H9 (cell line): ENCODE results near the gene EML2. TPM values are rescaled to one million over a fixed set of nuclear protein-coding genes. Genes with fewer than 3 reads are reported as not detected.

ENCODE experiments used
- DNase-seq: peaks from one replicate; pipeline ENCODE4 v3.0.0-alpha.2; 2017
- H2AFZ ChIP-seq: one replicate; pipeline ENCODE4 v1.6.1; 2013; ENCODE audit warnings: mild to moderate bottlenecking, low read length, control low read depth, moderate library complexity
- H2AK5ac ChIP-seq: 2 replicates; pipeline ENCODE4 v1.6.1; 2013; ENCODE audit warnings: low read length, control low read depth, mixed read lengths; ENCODE audit not compliant: insufficient read length
- H2BK120ac ChIP-seq: one replicate; pipeline ENCODE4 v1.6.1; 2013; ENCODE audit warnings: low read depth, mild to moderate bottlenecking, low read length, control low read depth, inconsistent platforms; ENCODE audit not compliant: poor library complexity, severe bottlenecking
- H2BK12ac ChIP-seq: 2 replicates; pipeline ENCODE4 v1.6.1; 2013; ENCODE audit warnings: low read length, control low read depth, mixed read lengths, low read depth; ENCODE audit not compliant: insufficient read length
- H2BK15ac ChIP-seq: 2 replicates; pipeline ENCODE4 v1.6.1; 2013; ENCODE audit warnings: low read depth, low read length, control low read depth
- H2BK20ac ChIP-seq: one replicate; pipeline ENCODE4 v1.6.1; 2013; ENCODE audit warnings: low read depth, mild to moderate bottlenecking, low read length, control low read depth, inconsistent platforms; ENCODE audit not compliant: poor library complexity, severe bottlenecking
- H2BK5ac ChIP-seq: 2 replicates; pipeline ENCODE4 v1.6.1; 2013; ENCODE audit warnings: low read length, control low read depth, mixed read lengths; ENCODE audit not compliant: insufficient read length
- H3K14ac ChIP-seq: 2 replicates; pipeline ENCODE4 v1.6.1; 2013; ENCODE audit warnings: low read length, control low read depth; ENCODE audit not compliant: insufficient read depth
- H3K18ac ChIP-seq: 2 replicates; pipeline ENCODE4 v1.6.1; 2013; ENCODE audit warnings: low read depth, mild to moderate bottlenecking, mixed read lengths, low read length, control low read depth; ENCODE audit not compliant: insufficient read length
- H3K23ac ChIP-seq: 2 replicates; pipeline ENCODE4 v1.6.1; 2013; ENCODE audit warnings: low read length, control low read depth, mixed read lengths, low read depth; ENCODE audit not compliant: insufficient read length
- H3K23me2 ChIP-seq: 2 replicates; pipeline ENCODE4 v1.6.1; 2013; ENCODE audit warnings: low read depth, mild to moderate bottlenecking, mixed read lengths, low read length, control low read depth; ENCODE audit not compliant: insufficient read length, poor library complexity, severe bottlenecking
- H3K27ac ChIP-seq: 2 replicates; pipeline ENCODE4 v1.5.1; 2013; ENCODE audit warnings: low read length, control low read depth, mixed read lengths, low read depth; ENCODE audit not compliant: insufficient read length
- H3K27me3 ChIP-seq: 2 replicates; pipeline ENCODE4 v1.6.1; 2013; ENCODE audit warnings: low read length, control low read depth, inconsistent platforms; ENCODE audit not compliant: insufficient read depth
- H3K4ac ChIP-seq: 2 replicates; pipeline ENCODE4 v1.6.1; 2013; ENCODE audit warnings: low read depth, mild to moderate bottlenecking, control low read depth, inconsistent platforms, low read length, moderate library complexity
- H3K4me1 ChIP-seq: 2 replicates; pipeline ENCODE4 v1.6.1; 2013; ENCODE audit warnings: low read length, control low read depth, inconsistent platforms; ENCODE audit not compliant: insufficient read depth
- H3K4me2 ChIP-seq: 2 replicates; pipeline ENCODE4 v1.6.1; 2013; ENCODE audit warnings: low read length, control low read depth, mixed read lengths; ENCODE audit not compliant: insufficient read length, insufficient read depth
- H3K56ac ChIP-seq: 2 replicates; pipeline ENCODE4 v1.6.1; 2013; ENCODE audit warnings: low read depth, mild to moderate bottlenecking, mixed read lengths, low read length, control low read depth; ENCODE audit not compliant: insufficient read length
- H3K79me1 ChIP-seq: 2 replicates; pipeline ENCODE4 v1.6.1; 2013; ENCODE audit warnings: low read depth, mild to moderate bottlenecking, moderate library complexity, low read length, control low read depth, inconsistent platforms; ENCODE audit not compliant: insufficient read depth, poor library complexity, severe bottlenecking
- H3K79me2 ChIP-seq: 2 replicates; pipeline ENCODE4 v1.6.1; 2013; ENCODE audit warnings: low read length, control low read depth, inconsistent platforms; ENCODE audit not compliant: insufficient read depth
- H3K9ac ChIP-seq: 2 replicates; pipeline ENCODE4 v1.6.1; 2013; ENCODE audit warnings: low read length, control low read depth, mixed read lengths; ENCODE audit not compliant: insufficient read length; ENCODE audit errors: extremely low read depth
- H3K9me3 ChIP-seq: one replicate; pipeline ENCODE4 v1.6.1; 2013; ENCODE audit warnings: low read depth, low read length, inconsistent platforms; ENCODE audit not compliant: control insufficient read depth
- H3T11ph ChIP-seq: one replicate; pipeline ENCODE4 v1.6.1; 2013; ENCODE audit warnings: mild to moderate bottlenecking, low read length, control low read depth, inconsistent platforms
- H4K20me1 ChIP-seq: one replicate; pipeline ENCODE4 v1.6.1; 2013; ENCODE audit not compliant: control insufficient read depth, insufficient read length, insufficient read depth
- H4K5ac ChIP-seq: 2 replicates; pipeline ENCODE4 v1.6.1; 2013; ENCODE audit warnings: low read depth, mild to moderate bottlenecking, mixed read lengths, low read length, control low read depth; ENCODE audit not compliant: insufficient read length
- H4K8ac ChIP-seq: replicated peaks from 2 replicates; pipeline ENCODE4 v1.6.1; 2013; ENCODE audit warnings: low read length, control low read depth, mixed read lengths, low read depth; ENCODE audit not compliant: insufficient read length
- H4K91ac ChIP-seq: 2 replicates; pipeline ENCODE4 v1.6.1; 2013; ENCODE audit warnings: low read depth, mild to moderate bottlenecking, moderate library complexity, mixed read lengths, low read length, control low read depth; ENCODE audit not compliant: insufficient read length
- H3K27ac Mint-ChIP-seq, 3 experiments: 2 replicates in 2 of 3; 3 replicates in 1 of 3; pipeline ENCODE4 v1.8.0; 2020 to 2021; ENCODE audit warnings: mixed read lengths in 3 of 3, mild to moderate bottlenecking in 1 of 3, moderate library complexity in 1 of 3
- H3K27me3 Mint-ChIP-seq: 2 replicates; pipeline ENCODE4 v1.8.0; 2021; ENCODE audit warnings: low read depth, mild to moderate bottlenecking, moderate library complexity, mixed read lengths
- H3K36me3 Mint-ChIP-seq, 3 experiments: 2 replicates in 2 of 3; 3 replicates in 1 of 3; pipeline ENCODE4 v1.8.0; 2020 to 2021; ENCODE audit warnings: low read depth in 3 of 3, mixed read lengths in 3 of 3; ENCODE audit not compliant: insufficient read depth in 1 of 3
- H3K4me1 Mint-ChIP-seq, 2 experiments: 2 replicates each; pipeline ENCODE4 v1.8.0; 2020; ENCODE audit warnings: mixed read lengths in 2 of 2
- H3K4me3 Mint-ChIP-seq, 2 experiments: 2 replicates in 1 of 2; 3 replicates in 1 of 2; pipeline ENCODE4 v1.8.0; 2020 to 2021; ENCODE audit warnings: mild to moderate bottlenecking in 2 of 2, mixed read lengths in 2 of 2, moderate library complexity in 1 of 2
- H3K9me3 Mint-ChIP-seq, 2 experiments: 2 replicates in 1 of 2; 3 replicates in 1 of 2; pipeline ENCODE4 v1.8.0; 2020; ENCODE audit warnings: mild to moderate bottlenecking in 2 of 2, mixed read lengths in 2 of 2, moderate library complexity in 1 of 2
- WGBS: extraction: QIAGEN DNeasy Blood & Tissue Kit; methylation state at CpG from one replicate; pipeline ENCODE4 v1.1.7; 2013; ENCODE audit warnings: missing lambda C conversion rate, low lambda C conversion rate, mixed read lengths; ENCODE audit not compliant: insufficient read length; ENCODE audit errors: extremely low coverage; 5-methylcytosine and 5-hydroxymethylcytosine counted together
- total RNA-seq: library from RNA; stranded (reverse); gene quantifications from 2 replicates; pipeline ENCODE4 v1.2.1, GENCODE V29; 2021
- TF ChIP-seq, protein P1 (sequence below): fragments of 200-600 bp; sonication (generic); conservative IDR thresholded peaks from 3 replicates; pipeline ENCODE4 v1.8.0; 2021; ENCODE audit warnings: antibody characterized with exemption, mild to moderate bottlenecking

The EML2 gene
- total RNA-seq, 1 experiment from 2014 or later: 22.6 TPM

DNA sequence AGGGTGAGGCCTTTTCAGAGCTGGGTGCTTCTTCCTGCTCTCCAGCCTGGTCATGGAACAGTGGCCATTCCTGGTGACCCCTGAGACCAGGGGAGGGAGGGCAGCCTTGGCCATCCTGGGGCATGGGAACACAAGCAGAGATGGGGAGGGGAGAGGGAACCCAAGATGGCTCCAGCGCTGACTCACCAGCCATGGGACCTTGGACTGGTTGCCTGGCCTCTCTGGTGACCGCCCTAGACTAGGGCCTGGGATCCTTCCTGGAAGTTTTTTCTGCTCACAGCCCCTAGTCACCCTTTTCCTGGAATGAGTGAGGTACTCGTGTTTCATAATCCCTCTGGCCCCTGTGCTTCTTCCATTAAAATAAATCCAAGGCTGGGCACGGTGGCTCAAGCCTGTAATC, 51.3 kb downstream of the EML2 start:
- no peak overlapping the region for H2BK5ac ChIP-seq
- H3K56ac ChIP-seq: no peak overlapping the region
- no peaks in the 10 kb centered on the region for H4K20me1 ChIP-seq
- Mint-ChIP-seq H3K4me1 (peaks cover 2 to 5% of the 10 kb centered on the region in 2 experiments; a peak in 3 of 4 replicates), H3K27me3 (peaks cover 41% of the 10 kb centered on the region), H3K9me3 (peaks cover 0 to 6% of the 10 kb centered on the region in 2 experiments; a peak in 2 of 5 replicates), H3K36me3 (no peaks in the 10 kb centered on the region), H3K4me3 (no peak overlapping the region; a peak in 1 of 5 replicates), H3K27ac (no peak overlapping the region)
- H3K79me2 ChIP-seq: no peaks in the 10 kb centered on the region
- no peak overlapping the region for H2AK5ac ChIP-seq
- no CpG with 5 or more reads among the region's 4 CpGs for WGBS
- H3K4me1 ChIP-seq: no peaks in the 10 kb centered on the region
- H3K9ac ChIP-seq: no peak overlapping the region
- H3K9me3 ChIP-seq: no peaks in the 10 kb centered on the region
- no peak for DNase-seq
- H2BK20ac ChIP-seq: no peak overlapping the region
- peaks cover 5% of the 10 kb centered on the region for H3K23me2 ChIP-seq
- H2BK120ac ChIP-seq: no peak overlapping the region
- no peak overlapping the region for H3K4me2 ChIP-seq
- peaks cover 6% of the 10 kb centered on the region; the same call in 1 of the 2 replicates for H3K27me3 ChIP-seq
- H2BK12ac ChIP-seq: no peak overlapping the region
- H2AFZ ChIP-seq: no peak overlapping the region
- TF ChIP-seq, protein P1, sequence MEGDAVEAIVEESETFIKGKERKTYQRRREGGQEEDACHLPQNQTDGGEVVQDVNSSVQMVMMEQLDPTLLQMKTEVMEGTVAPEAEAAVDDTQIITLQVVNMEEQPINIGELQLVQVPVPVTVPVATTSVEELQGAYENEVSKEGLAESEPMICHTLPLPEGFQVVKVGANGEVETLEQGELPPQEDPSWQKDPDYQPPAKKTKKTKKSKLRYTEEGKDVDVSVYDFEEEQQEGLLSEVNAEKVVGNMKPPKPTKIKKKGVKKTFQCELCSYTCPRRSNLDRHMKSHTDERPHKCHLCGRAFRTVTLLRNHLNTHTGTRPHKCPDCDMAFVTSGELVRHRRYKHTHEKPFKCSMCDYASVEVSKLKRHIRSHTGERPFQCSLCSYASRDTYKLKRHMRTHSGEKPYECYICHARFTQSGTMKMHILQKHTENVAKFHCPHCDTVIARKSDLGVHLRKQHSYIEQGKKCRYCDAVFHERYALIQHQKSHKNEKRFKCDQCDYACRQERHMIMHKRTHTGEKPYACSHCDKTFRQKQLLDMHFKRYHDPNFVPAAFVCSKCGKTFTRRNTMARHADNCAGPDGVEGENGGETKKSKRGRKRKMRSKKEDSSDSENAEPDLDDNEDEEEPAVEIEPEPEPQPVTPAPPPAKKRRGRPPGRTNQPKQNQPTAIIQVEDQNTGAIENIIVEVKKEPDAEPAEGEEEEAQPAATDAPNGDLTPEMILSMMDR: no peak
- H2BK15ac ChIP-seq: no peak overlapping the region
- no peak overlapping the region for H3K14ac ChIP-seq
- H3K79me1 ChIP-seq: no peaks in the 10 kb centered on the region
- H4K5ac ChIP-seq: no peak overlapping the region
- no peak overlapping the region for H3K27ac ChIP-seq
- no peak overlapping the region for H3K23ac ChIP-seq
- H3K18ac ChIP-seq: no peak overlapping the region
- H3T11ph ChIP-seq: no peak overlapping the region
- no peak overlapping the region for H4K91ac ChIP-seq
- no peak overlapping the region for H4K8ac ChIP-seq
- no peak overlapping the region for H3K4ac ChIP-seq
